ENCODE data around the gene PPP2R1A.

DNA sequence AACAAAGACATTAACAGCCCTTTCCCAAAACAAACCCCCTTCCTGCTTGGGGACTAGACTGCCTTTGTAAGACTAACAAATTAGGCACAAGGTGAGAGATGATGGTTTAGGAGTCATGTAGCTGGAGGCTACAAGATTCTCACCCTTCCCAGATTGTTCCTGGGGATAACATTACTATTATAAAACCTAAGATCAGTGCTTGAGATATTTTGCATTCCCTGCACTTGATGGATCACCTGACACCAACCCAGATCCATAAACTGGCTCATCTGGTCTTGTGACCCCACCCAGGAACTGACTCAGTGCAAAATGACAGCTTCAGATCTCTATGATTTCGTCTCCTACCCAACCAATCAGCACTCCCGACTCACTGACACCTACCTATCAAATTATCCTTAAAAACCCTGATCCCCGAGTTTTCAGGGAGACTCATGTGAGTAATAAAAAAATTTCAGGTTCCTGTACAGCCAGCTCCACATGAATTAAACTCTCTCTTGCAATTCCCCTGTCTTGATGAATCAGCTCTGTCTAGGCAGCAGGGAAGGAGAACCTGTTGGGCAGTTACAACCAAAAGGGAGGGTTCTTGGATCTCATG, 47.8 kb upstream of the PPP2R1A start:
- TF ChIP-seq, protein P1, sequence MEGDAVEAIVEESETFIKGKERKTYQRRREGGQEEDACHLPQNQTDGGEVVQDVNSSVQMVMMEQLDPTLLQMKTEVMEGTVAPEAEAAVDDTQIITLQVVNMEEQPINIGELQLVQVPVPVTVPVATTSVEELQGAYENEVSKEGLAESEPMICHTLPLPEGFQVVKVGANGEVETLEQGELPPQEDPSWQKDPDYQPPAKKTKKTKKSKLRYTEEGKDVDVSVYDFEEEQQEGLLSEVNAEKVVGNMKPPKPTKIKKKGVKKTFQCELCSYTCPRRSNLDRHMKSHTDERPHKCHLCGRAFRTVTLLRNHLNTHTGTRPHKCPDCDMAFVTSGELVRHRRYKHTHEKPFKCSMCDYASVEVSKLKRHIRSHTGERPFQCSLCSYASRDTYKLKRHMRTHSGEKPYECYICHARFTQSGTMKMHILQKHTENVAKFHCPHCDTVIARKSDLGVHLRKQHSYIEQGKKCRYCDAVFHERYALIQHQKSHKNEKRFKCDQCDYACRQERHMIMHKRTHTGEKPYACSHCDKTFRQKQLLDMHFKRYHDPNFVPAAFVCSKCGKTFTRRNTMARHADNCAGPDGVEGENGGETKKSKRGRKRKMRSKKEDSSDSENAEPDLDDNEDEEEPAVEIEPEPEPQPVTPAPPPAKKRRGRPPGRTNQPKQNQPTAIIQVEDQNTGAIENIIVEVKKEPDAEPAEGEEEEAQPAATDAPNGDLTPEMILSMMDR (IDR thresholded peaks at IDR 0.05) = no peak
- TF ChIP-seq POLR2A (IDR thresholded peaks at IDR 0.05) = no peak

Measured in body of pancreas (tissue), 4 donors.